GF-D8 (cell line): ENCODE data around the gene ERCC6L.
A peak's percentile ranks its signal among the peaks of the same experiment; 100 is the strongest.
"Not testable (repeated sequence)": the region's sequence is repeated elsewhere in the genome, so short reads cannot be mapped to it uniquely, and the experiment has no call there.

Experiments
- DNase-seq: peaks from one replicate; lab custom pipeline; 2025; lab: John Stamatoyannopoulos, UW

The ERCC6L gene

DNA sequence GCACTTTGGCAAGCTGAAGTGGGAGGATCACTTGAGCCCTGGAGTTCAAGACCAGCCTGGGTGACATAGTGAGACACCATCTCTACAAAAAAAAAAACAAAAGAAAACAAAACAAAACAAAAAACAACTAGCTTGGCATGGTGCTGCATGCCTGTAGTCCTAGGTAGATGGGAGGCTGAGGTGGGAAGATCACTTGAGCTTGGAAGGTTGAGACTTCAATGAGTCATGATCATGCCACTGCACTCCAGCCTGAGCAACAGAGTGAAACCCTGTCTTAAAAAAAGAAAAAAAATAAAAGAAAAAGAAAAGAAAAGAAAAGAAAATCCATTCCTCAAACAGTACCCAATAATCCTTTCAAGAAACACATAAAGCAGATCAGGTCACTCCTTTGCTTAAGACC lies 14.9 kb upstream of the ERCC6L start:
- no peak for DNase-seq

DNA sequence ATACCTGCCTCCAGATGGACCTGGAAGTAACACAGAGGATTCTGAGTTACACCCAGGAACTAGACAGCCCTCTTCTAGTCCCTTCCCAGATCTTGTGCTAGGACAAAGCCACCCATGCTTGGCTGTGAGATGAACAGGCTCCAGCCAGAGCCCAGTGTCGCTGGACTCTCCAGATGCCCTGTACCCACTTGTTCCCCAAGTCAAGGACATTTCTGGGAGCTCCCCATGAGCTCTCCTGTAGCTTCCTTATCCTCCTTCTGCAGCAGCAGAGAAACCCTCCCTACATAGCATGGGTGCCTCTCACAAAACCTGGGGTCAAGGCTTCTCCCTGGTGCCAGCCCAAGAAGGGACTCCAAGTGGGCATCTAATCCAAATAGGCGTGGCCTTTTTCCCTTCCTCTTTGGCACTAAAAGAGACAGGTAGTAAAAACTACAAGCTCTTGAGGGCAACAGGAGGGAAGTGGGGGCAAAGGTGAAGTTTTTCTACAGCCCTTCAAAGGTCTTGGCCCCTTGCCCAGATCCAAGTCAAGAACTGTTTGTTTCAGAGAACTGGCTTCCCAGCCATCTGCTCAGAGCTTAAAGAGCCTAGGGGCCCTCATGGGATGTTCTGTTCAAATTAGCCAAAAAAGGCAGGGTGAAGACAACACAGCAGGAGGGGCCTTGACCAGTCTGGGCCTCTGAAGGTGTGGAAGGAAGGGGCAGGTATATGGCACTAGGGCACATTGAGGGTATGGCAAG lies 8.5 kb upstream of the ERCC6L start:
- DNase-seq, result no peak

DNA sequence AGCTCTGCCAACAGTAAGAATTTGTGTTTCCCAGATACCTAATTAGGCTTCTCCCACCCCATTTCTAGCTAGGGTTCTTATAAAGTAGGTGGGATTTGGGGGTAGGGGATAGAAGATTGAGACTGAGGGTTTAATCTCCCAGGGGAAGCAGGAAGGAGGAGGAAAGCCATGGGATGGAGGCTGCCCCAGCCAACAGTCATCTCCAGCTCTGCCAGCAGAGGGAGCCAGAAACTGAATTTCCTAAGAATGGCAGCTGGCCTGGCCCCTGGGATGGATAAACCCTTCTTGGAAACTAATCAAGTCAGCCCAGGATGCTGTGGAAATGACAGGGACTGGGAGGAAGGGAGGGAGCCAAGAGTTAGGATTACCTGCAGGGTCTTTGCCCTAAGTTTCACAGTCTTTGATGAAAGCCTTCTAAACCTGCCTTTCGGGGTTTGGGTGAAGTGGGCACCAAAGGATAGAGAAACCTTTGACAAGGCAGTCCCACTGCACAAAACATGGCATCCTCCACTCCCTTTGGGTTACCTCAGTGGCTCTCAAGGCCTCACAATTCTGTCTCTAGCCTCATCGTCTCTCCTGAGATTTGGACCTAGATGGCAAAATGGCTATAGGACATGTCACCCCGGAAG lies 6.7 kb upstream of the ERCC6L start:
- no peak for DNase-seq

DNA sequence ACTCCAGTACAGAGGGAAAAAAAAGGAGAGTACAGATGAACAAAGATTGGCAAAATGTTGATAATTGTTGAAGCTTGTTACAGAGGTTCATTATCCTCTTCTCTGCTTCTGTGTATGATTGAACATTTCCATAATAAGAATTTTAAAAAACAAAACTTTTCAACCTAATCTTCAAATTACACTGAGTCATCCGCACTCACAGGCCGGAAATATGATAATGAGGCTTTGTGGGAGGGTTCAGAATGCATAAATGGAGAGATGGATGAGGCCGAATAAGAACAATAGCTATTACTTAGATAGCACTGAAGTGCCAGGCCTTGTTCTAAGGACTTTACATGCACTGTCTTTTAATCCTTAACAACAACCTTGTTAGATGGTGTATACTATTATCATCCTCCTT lies 4.6 kb upstream of the ERCC6L start:
- no peak for DNase-seq

DNA sequence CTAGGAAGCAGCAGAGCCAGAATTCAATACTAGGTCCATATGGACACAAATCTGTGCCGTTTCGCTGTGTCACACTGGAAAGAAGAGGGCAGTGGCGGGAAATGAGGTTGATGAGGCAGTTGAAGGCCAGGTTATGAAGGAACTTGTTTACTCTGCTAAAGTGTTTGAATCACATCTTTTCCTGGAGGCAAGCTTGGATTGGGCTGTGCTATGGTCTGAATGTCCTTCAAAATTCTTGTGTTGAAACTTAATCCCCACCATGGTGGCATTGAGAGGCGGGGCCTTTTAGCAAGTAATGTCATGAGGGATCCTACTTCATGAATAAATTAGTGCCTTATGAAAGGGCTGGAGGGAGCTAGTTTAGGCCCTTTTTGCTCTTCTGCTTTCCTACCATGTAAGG lies 2.1 kb upstream of the ERCC6L start:
- DNase-seq, result no peak

DNA sequence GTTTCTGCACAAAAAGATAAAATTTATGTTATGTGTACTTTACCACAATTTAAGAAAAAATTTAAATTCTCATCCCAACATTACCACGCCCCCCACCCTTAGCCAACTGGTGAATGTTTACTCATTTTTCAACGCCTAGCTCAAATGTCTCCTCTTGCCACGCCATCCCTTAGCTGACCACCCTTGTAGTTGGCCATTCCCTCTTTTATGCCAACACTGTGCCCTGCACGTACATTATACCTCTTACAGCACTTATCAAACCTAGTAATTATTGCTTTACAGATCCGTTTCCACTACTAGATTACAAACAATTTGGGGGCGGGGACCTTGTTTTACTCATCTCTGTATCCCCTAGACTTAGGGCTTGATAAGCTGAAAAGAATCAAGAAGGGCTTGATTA lies 644 bp downstream of the ERCC6L start:
- no peak for DNase-seq

DNA sequence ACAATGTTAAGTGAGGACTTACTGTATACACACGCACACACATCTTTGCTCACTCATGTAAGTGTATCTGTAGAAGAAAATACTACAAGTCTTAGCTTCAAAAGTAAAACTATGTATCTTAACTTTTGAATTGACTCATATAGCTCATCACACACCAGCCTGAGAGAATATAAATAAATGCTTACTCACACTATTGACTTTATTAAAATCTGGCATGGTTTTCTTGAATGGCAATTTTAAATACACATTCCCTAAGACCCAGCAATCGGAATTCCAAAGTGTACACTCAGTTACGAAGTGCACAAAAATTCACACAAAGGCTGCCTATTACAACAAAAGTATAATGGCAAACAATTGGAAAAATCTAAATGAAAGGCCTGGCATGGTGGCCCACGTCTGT lies 2.0 kb downstream of the ERCC6L start:
- no peak for DNase-seq

DNA sequence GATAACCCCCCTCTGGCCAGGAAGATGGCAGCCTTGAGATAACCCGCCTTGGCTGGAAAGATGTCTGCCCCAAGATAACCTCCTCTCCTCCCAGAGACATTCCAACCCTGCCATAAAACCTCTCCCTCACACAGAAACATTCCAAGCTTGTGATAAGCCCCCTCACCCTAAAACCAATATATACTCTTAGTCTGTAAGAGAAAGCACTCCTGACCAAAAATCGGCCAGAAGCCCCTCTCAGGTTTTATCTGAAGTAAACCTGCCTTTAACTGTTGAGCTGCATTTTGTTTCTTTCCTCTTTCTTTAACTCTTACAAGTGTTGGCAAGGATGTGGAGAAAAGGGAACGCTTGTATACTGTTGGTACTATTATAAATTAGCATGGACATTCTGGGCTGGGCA lies 8.5 kb downstream of the ERCC6L start:
- no peak for DNase-seq

DNA sequence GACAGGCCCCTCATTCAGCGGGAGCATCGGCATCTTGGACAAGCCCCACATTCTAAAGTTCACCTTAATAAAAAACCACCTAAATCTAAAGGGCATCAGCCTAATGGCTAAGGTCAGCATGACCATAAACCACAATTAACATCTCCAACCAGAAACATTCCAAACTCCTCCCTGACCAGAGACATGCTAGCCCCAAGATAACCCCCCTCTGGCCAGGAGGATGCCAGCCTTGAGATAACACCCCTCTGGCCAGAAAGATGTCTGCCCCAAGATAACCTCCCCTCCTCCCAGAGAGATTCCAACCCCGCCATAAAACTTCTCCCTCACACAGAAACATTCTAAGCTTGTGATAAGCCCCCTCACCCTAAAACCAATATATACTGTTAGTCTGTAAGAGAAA lies 18.5 kb downstream of the ERCC6L start:
- not testable (repeated sequence) for DNase-seq

DNA sequence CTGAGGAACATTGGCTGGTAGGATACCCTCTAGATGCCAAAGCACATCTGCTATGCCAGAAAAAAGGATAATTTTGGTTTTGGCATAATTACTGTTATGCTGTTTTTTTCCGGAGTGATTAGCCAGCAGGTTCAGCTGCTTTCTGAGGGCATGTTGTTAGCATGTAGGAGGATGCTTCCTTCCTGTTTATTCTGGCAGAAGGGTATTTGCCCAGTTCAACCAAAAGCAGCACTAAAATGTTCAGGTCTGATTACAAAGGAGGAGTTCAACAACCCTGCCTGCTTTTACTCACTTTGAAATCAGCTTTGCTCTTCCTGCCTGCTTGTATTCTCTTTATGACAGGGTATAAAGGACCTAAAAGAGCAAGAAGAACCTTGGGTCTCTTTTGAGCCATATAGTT lies 21.9 kb downstream of the ERCC6L start:
- no peak for DNase-seq

DNA sequence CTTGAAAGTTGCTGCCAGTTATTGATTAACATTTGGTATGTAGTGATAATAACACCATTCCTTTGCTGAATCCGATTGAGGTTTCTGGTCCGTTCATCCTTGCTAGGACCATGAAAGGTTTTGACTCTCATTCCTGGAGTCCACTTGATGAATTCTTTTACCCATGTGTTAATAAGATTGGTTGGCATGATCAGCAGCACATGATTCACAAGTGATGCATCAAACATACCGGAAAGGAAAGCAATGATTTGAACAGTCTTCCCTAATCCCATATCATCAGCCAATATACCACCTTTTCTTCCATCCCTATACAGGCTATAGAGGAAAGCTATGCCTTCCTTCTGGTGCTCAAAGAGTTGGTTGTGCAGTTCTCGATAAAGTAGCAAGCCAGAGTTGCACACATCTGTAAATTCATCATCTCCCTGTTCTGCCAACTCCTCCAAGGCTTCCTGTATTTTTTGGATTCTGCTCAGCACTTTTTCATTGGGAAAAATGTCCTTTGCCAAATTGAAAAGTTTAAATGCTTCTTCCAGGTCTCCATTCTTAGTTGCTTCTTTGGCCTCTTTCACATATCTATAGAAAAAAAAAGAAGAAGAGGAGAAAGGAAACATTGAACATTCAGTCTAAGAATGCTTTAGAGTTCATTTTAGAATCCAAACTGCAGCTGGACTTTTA lies 30.6 kb downstream of the ERCC6L start:
- DNase-seq, result no peak

DNA sequence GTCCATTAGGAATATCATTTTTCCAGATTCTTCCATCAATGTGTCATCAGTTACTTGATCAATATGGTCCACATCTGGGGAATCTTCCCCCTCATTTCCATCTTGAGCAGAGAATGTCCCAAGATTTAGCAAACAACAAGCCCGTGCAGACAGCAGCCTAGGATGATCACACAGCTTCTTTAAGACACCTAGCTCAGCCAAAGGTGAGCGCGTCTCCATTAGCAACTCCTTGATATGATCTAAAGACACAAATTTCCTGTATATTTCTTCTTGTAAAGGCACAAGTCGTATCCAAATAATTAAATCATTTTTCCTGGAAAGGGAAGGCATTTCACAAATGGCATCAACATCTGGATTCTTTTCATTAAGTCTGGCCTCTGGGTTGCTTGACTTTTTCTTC lies 31.5 kb downstream of the ERCC6L start:
- no peak for DNase-seq

DNA sequence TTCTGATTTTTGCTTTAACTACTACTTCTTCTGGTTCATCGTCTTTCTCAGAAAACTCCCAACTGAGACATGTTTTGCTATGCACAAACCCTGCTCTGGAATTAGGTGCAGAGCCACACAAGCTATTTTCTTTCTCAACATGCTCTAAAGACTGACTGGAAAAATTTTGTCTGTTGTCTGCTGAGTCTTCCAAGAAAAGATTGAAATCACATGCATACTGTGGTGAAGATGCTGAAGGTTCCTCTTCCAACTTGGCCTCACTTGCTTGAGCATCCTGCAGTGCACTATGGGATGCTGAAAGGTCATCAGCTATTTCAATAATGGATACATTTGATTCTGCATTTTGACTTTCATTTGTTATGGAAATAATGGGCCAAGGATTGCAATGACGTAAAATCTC lies 33.1 kb downstream of the ERCC6L start:
- DNase-seq, result no peak

DNA sequence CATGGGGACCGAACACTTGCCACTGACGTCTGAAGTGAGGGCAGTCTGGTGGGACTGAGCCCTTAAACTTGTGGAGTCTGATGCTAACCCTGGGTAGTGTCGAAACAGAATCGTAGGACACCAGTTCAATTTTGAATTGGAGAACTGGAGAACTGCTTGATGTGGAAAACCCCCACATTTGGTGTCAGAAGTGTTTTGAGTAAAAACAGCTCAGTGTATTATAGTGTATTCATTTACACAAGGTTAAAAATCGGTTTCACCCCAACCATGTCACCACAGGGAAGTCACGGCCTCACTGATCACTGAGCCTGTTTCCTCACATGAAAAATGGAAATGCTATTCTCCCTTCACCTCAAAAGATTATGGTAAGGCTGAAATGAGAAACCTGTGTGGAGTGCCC lies 35.4 kb downstream of the ERCC6L start:
- no peak for DNase-seq

DNA sequence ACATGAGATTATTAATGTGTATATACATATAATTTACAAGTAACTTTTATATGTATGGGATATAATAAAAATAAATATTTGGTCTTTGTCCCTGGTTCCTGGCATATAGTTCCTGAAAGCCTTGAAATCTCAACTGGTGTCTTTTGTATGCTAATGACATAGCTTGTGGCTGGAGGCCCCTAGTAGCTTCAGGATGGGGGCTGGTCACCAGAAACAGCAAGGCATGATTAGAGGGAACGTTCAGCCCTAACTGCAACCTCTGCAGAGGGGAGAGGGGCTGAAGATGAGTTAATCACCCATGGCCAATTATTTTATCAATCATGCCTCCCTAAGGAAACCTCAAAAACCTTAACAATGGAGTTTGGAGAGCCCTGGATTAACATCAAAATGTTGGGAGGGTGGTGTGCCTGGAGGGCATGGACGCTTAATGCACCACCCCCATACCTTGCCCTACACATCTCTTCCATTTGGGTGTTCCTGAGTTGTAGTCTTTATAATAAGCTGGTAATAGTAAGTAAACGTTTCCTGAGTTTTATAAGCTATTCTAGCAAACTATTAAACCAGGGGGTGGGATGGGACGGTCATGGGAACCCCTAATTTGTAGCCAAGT lies 35.9 kb downstream of the ERCC6L start:
- no peak for DNase-seq

DNA sequence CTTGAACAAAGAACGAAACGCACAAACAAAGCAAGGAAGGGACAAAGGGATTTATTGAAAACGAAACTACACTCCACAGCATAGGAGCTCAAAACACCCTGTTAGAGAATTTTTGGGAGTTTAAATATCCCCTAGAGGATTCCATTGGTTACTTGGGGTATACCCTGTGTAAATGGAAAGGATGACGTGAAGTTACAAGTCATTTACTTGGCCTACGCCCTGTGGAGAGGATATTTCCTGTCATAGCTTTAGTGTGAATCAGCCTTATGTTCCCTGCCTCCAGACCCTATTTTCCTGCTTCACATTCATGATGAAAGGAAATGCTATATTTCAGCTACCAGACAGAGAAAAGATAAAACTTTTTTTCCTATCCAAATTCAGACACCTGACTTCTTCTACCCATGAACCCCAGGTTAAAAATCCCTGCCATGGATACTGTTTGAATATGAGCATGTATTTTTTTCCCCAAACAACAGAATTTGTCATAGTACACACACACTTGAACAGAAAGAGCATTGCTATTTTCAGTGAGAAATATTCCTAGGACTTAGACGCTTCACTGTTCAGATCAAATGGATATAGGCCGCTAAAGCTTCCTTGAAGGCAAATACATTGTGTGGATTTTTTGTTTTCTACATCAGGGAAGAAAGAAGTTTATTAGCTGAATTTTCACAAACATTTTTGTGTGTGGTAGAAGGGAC lies 36.8 kb downstream of the ERCC6L start:
- DNase-seq, result no peak

DNA sequence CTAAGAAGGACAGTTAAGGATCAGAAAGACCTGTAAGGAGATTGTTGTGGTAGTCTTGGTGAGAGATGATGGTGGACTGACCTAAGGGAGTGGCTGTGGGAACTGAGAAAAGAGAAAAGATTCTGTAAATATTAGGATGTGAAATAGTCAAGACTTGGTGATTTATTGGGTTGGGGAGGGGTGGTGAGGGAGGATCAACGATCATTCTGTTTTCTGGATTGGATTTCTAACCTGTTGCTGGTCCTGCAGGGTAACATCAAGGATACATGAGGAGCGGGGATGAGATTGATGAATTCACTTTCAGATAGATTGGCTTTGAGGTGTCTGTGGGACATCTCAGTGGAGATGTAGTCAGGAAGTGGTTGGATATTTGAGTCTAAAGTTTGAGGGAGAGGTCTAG lies 55.9 kb downstream of the ERCC6L start:
- no peak for DNase-seq

DNA sequence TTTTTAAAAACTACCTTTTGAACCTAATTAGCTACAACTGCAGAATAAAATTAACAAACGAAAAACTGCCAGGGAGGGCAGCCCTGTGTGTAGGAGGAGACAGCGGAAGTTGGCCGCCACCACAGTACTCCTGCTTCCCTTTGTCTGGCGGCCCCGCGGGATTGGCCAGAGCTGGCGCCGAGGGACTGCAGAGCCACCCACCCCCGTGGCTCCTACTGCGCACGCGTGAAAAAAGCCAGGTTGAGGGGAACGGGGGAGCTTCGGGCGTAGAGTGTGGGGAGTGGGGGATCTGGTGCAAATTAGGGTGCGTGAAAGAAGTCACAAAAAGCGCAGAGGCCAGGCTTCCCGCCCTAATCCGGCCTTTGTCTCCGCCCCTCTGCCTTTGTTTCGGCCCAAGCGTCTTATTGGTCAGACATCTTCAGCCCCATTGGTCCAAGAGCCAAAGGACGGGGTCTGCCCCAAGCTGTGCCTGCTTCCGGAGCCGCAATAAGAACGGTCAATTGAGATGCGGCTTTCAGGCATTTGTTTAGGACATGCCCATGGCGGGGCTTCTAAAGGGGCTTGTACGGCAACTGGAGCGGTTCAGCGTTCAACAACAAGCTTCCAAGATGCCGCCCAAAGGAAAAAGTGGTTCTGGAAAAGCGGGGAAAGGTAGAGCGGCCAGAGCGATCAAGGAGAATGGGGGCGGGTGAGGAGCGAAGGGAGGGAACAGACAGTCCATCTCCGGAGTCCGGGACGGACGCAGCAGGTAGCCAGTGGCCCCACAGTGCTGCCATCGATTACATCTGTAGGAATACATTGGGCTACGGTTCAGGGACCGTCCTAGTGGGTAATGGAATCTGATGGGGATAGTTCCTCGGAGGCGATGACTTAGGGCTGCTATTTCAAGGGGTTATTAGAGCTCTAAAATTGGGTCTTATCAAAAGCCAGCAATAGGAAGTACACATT lies 57.4 kb downstream of the ERCC6L start, which contains the start of gene PIN4:
Gene PIN4, plus strand, starts transcription at position 580 of the 948 bp plus-strand sequence. Its CDS starts 29 bp downstream, at position 609.
- DNase-seq, result peak; percentile 90

DNA sequence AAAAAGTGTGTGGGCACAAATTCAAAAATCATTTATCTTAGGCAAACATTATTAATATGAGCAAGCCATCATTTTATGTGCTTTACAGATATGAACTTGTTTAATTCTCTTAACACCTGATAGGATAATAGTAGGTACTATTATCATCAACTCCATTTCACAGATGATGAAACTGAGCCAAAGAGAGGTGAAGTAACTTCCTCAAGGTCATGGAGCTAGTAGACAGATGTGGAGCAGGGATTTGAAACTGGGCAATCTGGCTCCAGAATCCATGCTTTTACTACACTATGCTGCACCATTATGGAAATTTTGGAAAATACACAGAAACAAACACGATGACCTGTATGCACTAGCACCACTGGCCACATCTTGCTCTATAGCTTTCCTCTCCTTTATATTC lies 58.3 kb downstream of the ERCC6L start:
- DNase-seq, result no peak

DNA sequence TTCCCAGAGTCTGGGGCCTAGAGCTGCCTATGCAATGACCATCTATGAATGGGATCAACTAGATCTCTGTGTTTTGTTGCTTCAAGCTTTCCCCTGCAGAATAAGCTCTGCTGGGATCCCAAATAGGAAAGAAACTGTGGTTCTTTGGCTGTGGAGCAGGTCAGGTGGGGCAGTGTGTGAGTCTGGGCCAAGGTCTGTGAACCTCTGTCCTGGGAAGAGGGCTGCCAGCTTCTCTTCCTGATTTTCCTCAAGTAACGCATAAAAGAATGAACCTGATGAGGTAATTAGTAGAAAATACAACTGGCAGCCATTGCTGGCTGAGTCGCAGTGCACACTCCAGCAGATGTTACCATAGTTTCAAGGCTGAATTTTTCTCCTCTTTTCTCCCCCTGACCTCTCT lies 61.8 kb downstream of the ERCC6L start:
- DNase-seq, result no peak

DNA sequence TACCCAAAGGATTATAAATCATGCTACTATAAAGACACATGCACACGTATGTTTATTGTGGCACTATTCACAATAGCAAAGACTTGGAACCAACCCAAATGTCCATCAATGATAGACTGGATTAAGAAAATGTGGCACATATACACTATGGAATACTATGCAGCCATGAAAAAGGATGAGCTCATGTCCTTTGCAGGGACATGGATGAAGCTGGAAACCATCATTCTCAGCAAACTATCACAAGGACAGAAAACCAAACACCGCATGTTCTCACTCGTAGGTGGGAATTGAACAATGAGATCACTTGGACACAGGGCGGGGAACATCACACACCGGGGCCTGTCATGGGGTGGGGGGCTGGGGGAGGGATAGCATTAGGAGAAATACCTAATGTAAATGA lies 62.5 kb downstream of the ERCC6L start:
- not testable (repeated sequence) for DNase-seq
